Measurements from ENCODE around the gene MATN1. TPM values are rescaled to one million over a fixed set of nuclear protein-coding genes. Genes with fewer than 3 reads are reported as not detected.
A peak's percentile ranks its signal among the peaks of the same experiment; 100 is the strongest.

MATN1 gene
- total RNA-seq, 4 donors from 2014 or later = not detected

DNA sequence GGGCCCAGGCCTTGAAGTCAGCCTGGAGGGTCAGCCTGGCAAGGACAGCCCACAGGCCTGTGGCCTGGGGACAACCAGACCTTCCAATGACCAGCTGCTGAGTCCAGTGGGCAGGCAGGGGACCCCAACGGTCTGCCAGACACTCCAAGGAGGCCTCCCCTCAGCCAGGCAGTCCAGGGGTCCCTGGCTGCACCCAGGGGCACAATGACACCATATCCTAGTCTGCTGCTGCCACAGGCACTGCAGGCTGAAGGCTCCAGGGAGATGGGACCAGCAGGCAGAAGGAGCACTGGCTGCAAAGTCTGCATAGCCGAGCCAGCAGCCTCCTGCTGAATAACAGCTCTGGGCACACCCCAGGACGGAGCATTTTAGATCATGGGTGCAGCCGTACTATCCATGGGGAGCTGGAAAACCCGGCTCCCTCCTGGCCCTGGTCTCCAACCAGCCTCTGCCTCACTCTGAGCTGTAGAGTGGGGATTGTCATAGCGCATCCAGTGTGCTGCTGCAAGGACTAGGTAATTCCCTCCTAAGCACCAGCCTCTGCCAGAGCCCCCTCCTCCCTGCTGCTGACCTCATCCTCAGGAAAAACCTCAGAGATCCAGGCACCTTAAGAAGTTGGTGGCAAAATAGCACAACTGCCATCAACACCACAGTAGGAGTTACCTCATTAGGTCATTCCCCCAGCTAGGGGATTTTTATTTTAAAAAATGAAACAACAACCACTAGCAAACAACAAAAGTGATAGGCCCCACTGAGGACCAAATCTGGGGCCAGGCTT is 39.0 kb upstream of the MATN1 start:
- H3K4me3 ChIP-seq = no peak overlapping the region
- no peaks in the 10 kb centered on the region for H3K36me3 ChIP-seq
- no peak for DNase-seq
- H3K4me1 ChIP-seq = peaks cover 0 to 39% (median 20%) of the 10 kb centered on the region in 4 donors
- H3K27me3 ChIP-seq = no peaks in the 10 kb centered on the region
- TF ChIP-seq POLR2A (IDR thresholded peaks at IDR 0.05) = no peak
- TF ChIP-seq, protein P1, sequence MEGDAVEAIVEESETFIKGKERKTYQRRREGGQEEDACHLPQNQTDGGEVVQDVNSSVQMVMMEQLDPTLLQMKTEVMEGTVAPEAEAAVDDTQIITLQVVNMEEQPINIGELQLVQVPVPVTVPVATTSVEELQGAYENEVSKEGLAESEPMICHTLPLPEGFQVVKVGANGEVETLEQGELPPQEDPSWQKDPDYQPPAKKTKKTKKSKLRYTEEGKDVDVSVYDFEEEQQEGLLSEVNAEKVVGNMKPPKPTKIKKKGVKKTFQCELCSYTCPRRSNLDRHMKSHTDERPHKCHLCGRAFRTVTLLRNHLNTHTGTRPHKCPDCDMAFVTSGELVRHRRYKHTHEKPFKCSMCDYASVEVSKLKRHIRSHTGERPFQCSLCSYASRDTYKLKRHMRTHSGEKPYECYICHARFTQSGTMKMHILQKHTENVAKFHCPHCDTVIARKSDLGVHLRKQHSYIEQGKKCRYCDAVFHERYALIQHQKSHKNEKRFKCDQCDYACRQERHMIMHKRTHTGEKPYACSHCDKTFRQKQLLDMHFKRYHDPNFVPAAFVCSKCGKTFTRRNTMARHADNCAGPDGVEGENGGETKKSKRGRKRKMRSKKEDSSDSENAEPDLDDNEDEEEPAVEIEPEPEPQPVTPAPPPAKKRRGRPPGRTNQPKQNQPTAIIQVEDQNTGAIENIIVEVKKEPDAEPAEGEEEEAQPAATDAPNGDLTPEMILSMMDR (IDR thresholded peaks at IDR 0.05) = no peak
- peak overlapping the region in 1 of 4 donors; percentile 97 for H3K27ac ChIP-seq
- no peaks in the 10 kb centered on the region for H3K9me3 ChIP-seq

DNA sequence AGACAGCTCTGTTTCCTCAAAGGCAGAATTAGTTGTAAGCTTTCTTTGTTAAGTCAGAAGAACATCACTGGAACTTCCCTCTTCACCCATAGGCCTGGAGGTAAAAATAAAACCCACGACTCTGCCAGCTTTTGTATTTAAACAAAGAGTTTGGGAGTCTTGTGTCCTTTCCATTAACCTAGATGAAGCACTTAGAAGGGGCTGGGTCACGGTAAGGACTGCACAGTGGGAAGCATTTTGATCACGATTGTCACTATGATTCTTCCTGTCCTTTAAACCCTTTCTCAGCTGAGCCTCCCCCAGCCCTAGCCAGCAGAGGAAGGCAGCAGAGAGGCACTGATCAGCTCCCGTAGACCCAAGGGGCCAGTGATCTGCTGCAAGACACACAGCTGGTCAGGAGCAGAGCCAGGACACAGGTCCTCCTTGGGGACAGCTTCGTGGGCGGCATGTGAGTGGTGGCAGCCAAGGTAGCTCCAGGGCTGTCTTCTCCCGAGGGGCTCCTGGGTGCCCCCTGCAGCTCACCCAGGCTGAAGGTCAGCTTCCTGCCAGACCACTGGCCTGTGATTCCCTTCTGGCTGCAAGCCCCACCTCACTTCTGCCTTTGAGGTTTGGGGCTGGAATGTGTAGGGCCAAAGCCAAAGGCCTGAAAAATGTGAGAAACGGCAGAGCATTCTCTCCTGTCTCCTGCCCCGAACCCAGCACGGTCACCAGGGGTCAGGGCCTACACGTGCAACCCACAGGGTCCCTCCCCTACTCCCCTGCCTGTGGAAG is 38.2 kb upstream of the MATN1 start:
- Histone ChIP-seq H3K9me3 (no peaks in the 10 kb centered on the region), H3K27ac (peak overlapping the region in 3 of 4 donors; percentile 10 to 97 (median 44)), H3K4me3 (no peak overlapping the region), H3K4me1 (peaks cover 0 to 39% (median 20%) of the 10 kb centered on the region in 4 donors), H3K36me3 (no peaks in the 10 kb centered on the region), H3K27me3 (no peaks in the 10 kb centered on the region)
- no peak for TF ChIP-seq POLR2A (IDR thresholded peaks at IDR 0.05)
- DNase-seq = peak in 1 of 3 donors; percentile 47

DNA sequence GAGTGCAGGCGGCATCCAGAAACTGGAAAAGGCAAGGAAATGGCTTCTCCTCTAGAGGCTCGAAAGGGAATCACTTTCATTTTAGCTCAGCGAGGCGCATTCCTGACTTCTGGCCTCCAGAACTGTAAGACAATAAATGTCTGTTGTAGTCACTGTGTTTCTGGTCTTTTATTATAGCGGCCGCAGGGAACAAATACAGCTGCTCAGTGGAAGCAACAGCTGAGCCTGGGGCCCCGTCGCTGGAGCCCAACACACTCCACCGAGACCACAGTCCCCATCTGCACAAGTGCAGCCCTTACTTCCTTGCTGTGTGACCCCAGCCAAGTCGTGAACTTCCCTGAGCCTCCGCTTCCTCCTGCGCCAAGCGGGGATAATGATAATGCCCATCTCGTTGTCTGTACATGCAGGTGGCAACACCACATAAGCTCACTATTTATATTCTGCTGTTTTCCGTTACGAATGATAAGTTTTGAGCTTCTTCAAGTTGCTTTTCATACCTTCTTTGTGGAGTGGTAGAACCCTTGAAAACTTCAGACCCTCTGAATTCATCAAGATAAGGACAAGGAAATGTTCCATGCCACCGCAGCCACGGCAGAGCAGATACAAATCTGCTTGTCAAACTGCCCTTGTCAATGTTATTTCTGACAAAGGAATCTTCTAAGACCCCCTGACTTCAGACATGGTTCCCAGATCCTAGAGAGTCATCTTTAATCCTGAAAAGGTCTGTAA is 37.4 kb upstream of the MATN1 start:
- TF ChIP-seq POLR2A (IDR thresholded peaks at IDR 0.05) = no peak
- TF ChIP-seq, protein P1 (IDR thresholded peaks at IDR 0.05) = no peak
- Histone ChIP-seq H3K4me3 (no peak overlapping the region), H3K4me1 (peaks cover 0 to 39% (median 20%) of the 10 kb centered on the region in 4 donors), H3K27me3 (no peaks in the 10 kb centered on the region), H3K36me3 (no peaks in the 10 kb centered on the region), H3K27ac (peak overlapping the region in 3 of 4 donors; percentile 35 to 97 (median 44)), H3K9me3 (no peaks in the 10 kb centered on the region)
- no peak for DNase-seq

DNA sequence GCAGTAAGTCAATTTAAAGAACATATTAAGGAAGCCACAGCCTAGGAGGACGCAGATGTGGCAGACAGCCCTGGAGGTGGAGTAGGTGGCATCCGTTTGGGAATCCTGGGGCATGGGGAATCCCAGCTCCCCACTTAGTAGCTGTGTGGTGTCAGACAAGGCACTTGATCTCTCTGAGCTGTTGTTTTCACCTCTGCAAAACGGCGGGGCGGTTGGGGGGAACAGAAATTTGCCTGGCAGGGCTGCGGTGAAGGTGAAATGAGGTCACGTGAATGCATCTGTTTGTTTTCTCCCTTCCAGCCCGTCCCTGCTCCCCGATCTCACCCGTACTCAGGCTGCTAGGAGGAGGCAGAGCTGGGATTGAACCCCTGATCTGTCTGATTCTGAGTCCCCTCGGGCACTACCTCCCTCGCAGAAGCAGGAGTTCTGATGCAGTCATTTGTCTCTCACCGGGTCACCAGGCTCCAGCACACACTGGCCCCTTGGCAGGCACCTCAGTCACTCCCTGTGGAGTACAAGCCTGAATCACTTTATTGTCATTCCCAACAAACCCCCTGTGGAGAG is 36.4 kb upstream of the MATN1 start:
- DNase-seq = peak in 2 of 3 donors; percentile 81 to 84
- no peaks in the 10 kb centered on the region for H3K36me3 ChIP-seq
- no peak for TF ChIP-seq POLR2A (IDR thresholded peaks at IDR 0.05)
- TF ChIP-seq, protein P1 (IDR thresholded peaks at IDR 0.05) = no peak
- no peaks in the 10 kb centered on the region for H3K9me3 ChIP-seq
- H3K27ac ChIP-seq = peak overlapping the region in 3 of 4 donors; percentile 35 to 97 (median 55)
- H3K27me3 ChIP-seq = no peaks in the 10 kb centered on the region
- peaks cover 0 to 39% (median 20%) of the 10 kb centered on the region in 4 donors for H3K4me1 ChIP-seq
- peak overlapping the region in 1 of 4 donors; percentile 7 for H3K4me3 ChIP-seq

DNA sequence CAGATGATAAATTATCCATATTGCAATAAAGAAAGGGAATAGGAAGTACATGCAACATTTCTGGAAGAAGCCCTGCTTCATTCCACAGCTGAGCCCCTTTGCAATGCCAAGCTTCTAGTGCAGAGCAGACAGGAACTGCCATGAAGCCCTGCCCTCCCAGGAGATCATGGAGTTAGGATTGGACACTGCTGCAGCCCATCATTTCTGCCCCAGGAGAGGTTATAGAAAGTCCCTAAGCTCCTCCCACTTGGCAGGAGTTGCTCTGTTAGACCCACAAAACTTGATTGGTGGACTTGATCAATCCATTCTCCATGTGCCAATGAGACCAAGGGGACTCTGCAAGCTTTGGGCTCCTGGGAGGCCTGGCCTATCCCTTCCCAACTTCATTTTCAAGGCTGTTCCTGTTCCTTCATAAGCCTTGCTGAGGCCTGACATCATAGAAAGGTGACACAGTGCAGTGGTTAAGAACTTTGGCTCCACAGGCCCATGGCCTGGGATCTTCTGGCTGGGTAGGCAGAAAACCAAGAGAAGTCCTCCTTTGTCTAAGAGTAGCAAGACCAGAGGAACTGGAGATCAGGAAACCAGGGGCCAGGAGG is 35.5 kb upstream of the MATN1 start:
- H3K9me3 ChIP-seq = no peaks in the 10 kb centered on the region
- no peak overlapping the region for H3K4me3 ChIP-seq
- TF ChIP-seq, protein P1 (IDR thresholded peaks at IDR 0.05) = no peak
- no peak for TF ChIP-seq POLR2A (IDR thresholded peaks at IDR 0.05)
- no peaks in the 10 kb centered on the region for H3K27me3 ChIP-seq
- H3K27ac ChIP-seq = peak overlapping the region in 2 of 4 donors; percentile 82 to 97
- H3K4me1 ChIP-seq = peaks cover 0 to 39% (median 20%) of the 10 kb centered on the region in 4 donors
- DNase-seq = no peak
- H3K36me3 ChIP-seq = no peaks in the 10 kb centered on the region

Measured in Peyer's patch (tissue), 4 donors.